K562 (cell line): ENCODE data around the gene TIAM1. TPM values are rescaled to one million over a fixed set of nuclear protein-coding genes. Genes with fewer than 3 reads are reported as not detected.

Experiments
- ATAC-seq: fragments of 200-7000 bp; cut with Tn5 transposase; 3 replicates; pipeline ENCODE4 v1.9.1; 2020; ENCODE audit warnings: moderate library complexity
- BruUV-seq: library from RNA; stranded (reverse); fragments of 400-500 nt; replicated peaks from 2 replicates; lab custom pipeline; 2021; lab: Mats Ljungman, UMichigan
- CTCF ChIA-PET: fragments of 300-600 bp; formaldehyde crosslinking; extraction: SDS; loops from one replicate; lab custom pipeline; 2021; ENCODE audit warnings: low intra/inter-chr PET ratio; lab: Yijun Ruan, JAX
- POLR2A ChIA-PET: fragments of 300-600, 350-650 bp; sonication (Branson Sonifier 250); formaldehyde crosslinking; extraction: SDS; loops from one replicate; lab custom pipeline; 2021; ENCODE audit warnings: antibody characterized with exemption, inconsistent platforms; lab: Yijun Ruan, JAX
- DNase-seq, 4 experiments: peaks; one replicate each; pipeline versions ENCODE4 v3.0.0 to v3.0.0-alpha.2; 2011 to 2018; ENCODE audit warnings: low spot score in 3 of 4, mixed read lengths in 3 of 4; ENCODE audit errors: extremely low read depth in 1 of 4
- FAIRE-seq: peaks from 2 replicates; lab custom pipeline; 2011; peaks lifted over from hg19 to GRCh38; lab: Jason Lieb, UNC
- H2AFZ ChIP-seq: 2 replicates; pipeline ENCODE4 v1.6.0; 2011; ENCODE audit warnings: low read depth, low read length, control low read depth, inconsistent platforms
- H3K27ac ChIP-seq: fragments of 200-600 bp; 3 replicates; pipeline ENCODE4 v1.8.0; 2011; ENCODE audit warnings: low read depth, mild to moderate bottlenecking, control low read depth, inconsistent platforms, low read length, moderate library complexity, mixed read lengths; ENCODE audit errors: extremely low read depth
- H3K27me3 ChIP-seq, 2 experiments: fragments of 300-600 bp in 1 of 2; 2 replicates in 1 of 2; 3 replicates in 1 of 2; pipeline versions ENCODE4 v1.6.0 to v1.8.0; 2011; ENCODE audit warnings: inconsistent platforms in 2 of 2, low read length in 2 of 2, mild to moderate bottlenecking in 1 of 2, mixed read lengths in 1 of 2, moderate library complexity in 1 of 2; ENCODE audit not compliant: control insufficient read depth in 2 of 2, insufficient read depth in 2 of 2
- H3K36me3 ChIP-seq: fragments of 300-600 bp; 3 replicates; pipeline ENCODE4 v1.8.0; 2011; ENCODE audit warnings: mild to moderate bottlenecking, low read length, inconsistent platforms; ENCODE audit not compliant: control insufficient read depth, insufficient read depth
- H3K4me1 ChIP-seq, 2 experiments: fragments of 200-600 bp in 1 of 2; replicated peaks in 1 of 2; 2 replicates in 1 of 2; 3 replicates in 1 of 2; pipeline versions ENCODE4 v1.5.1 to v1.8.0; 2011; ENCODE audit warnings: inconsistent platforms in 2 of 2, low read length in 2 of 2, mild to moderate bottlenecking in 1 of 2, mixed read lengths in 1 of 2, moderate library complexity in 1 of 2; ENCODE audit not compliant: control insufficient read depth in 2 of 2, insufficient read depth in 2 of 2
- H3K4me2 ChIP-seq: 2 replicates; pipeline ENCODE4 v1.6.1; 2011; ENCODE audit warnings: low read length, control low read depth, inconsistent platforms, mixed read lengths; ENCODE audit not compliant: insufficient read depth
- H3K4me3 ChIP-seq: fragments of 200-600 bp; sonication (generic), shearing (Covaris generic); 2 replicates; pipeline ENCODE4 v1.5.1; 2016; ENCODE audit warnings: control low read depth, inconsistent platforms
- H3K79me2 ChIP-seq: fragments of 200-600 bp; 3 replicates; pipeline ENCODE4 v1.8.0; 2011; ENCODE audit warnings: low read length, inconsistent platforms; ENCODE audit not compliant: control insufficient read depth, insufficient read depth
- H3K9ac ChIP-seq, 2 experiments: 2 replicates each; pipeline versions ENCODE4 v1.6.0 to v1.6.1; 2011; ENCODE audit warnings: low read depth in 2 of 2, low read length in 2 of 2, control low read depth in 1 of 2, inconsistent platforms in 1 of 2, mild to moderate bottlenecking in 1 of 2, mixed read lengths in 1 of 2; ENCODE audit not compliant: insufficient read depth in 1 of 2
- H3K9me1 ChIP-seq: one replicate; pipeline ENCODE4 v1.6.0; 2011; ENCODE audit warnings: inconsistent platforms, mild to moderate bottlenecking, low read length, moderate library complexity; ENCODE audit not compliant: control insufficient read depth, insufficient read depth
- H3K9me3 ChIP-seq: replicated peaks from 2 replicates; pipeline ENCODE4 v1.5.1; 2011; ENCODE audit warnings: low read depth, low read length, inconsistent platforms; ENCODE audit not compliant: control insufficient read depth, insufficient read depth
- H4K20me1 ChIP-seq: replicated peaks from 2 replicates; pipeline ENCODE4 v1.6.1; 2011; ENCODE audit warnings: low read length, inconsistent platforms, mixed read lengths; ENCODE audit not compliant: control insufficient read depth, insufficient read depth
- E2F1 ChIP-seq: sonication (generic); formaldehyde crosslinking; IDR thresholded peaks from 2 replicates; pipeline ENCODE4 v1.8.1; 2023; ENCODE audit warnings: mild to moderate bottlenecking, missing genetic modification reagents, moderate library complexity
- E4F1 ChIP-seq: fragments of 250-450 bp; sonication (Bioruptor Pico); IDR thresholded peaks from 2 replicates; pipeline ENCODE4 v1.5.0; 2021; ENCODE audit warnings: mild to moderate bottlenecking, borderline replicate concordance
- RBM17 ChIP-seq: fragments of 200-400 bp; formaldehyde crosslinking; IDR thresholded peaks from 2 replicates; pipeline ENCODE4 v1.6.1; 2017; ENCODE audit warnings: low read depth, mild to moderate bottlenecking, low read length, borderline replicate concordance
- RHOXF2B ChIP-seq: fragments of 250-450 bp; sonication (Bioruptor Pico); conservative IDR thresholded peaks from 2 replicates; pipeline ENCODE4 v1.5.1; 2021
- WGBS: fragments of 100-300 bp; shearing (Covaris generic); methylation state at CpG from one replicate; pipeline ENCODE4 v1.1.6; 2016; ENCODE audit warnings: low coverage, mixed read lengths; ENCODE audit not compliant: insufficient coverage; ENCODE audit errors: missing lambda C conversion rate; 5-methylcytosine and 5-hydroxymethylcytosine counted together
- in situ Hi-C: fragments of 300-500 bp; cut with MboI; formaldehyde crosslinking; loops from 4 replicates; pipeline ENCODE4 v1.15.0; 2018; ENCODE audit warnings: inconsistent platforms, mixed read lengths
- intact Hi-C: fragments of 100-400 bp; cut with micrococcal nuclease; formaldehyde crosslinking; loops from 2 replicates; pipeline ENCODE4 v1.14.2; 2022
- polyA plus RNA-seq, 8 experiments: library from polyadenylated mRNA; depleted of rRNA in 4 of 8; stranded (reverse) in 5 of 8; unstranded in 3 of 8; fragments of >200 nt; fragmentation: Nextera tagmentation in 2 of 8; fragmentation: Illumina TruSeq in 1 of 8; extraction: Ambion mirVana in 2 of 8; extraction: Trizol in 1 of 8; gene quantifications; 2 replicates each; pipeline versions ENCODE4 v1.2.1 to v1.2.3, GENCODE V29; 2011 to 2014; ENCODE audit warnings: inconsistent platforms in 1 of 8, missing spikeins in 1 of 8
- total RNA-seq, 7 experiments: library from RNA; depleted of rRNA in 6 of 7; stranded (reverse); fragments of >200 nt in 6 of 7; fragmentation: Illumina TruSeq in 2 of 7; extraction: Trizol in 2 of 7; gene quantifications; 2 replicates each; pipeline versions ENCODE4 v1.2.1 to v1.2.3, GENCODE V29; 2011 to 2021; ENCODE audit warnings: low replicate concordance in 1 of 7

Gene TIAM1
- total and polyA plus RNA-seq, 9 of the 15 experiments (the other 6 are each of a cell fraction or from before 2014, with no cell fraction given), result 0.11 TPM; not detected in 8

DNA sequence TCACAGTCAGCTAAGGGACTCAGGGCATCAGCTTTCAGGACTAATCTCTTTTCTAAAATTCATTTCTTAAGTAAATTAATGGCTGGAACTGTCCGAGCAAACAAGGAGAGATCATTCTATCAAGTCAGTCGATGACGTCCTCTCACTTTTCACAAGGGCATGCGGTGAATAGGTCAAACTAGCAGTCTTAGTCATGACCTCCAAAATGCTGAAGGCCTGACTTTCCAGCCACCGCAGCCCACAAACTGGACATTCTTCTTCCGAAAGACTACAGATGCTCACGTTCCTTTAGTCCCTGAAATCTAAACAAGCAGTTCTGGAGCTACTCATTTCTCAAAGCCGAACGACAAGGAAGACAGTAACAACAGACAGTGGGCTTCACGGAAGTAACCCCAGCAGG, 127.9 kb downstream of the TIAM1 start:
- POLR2A ChIA-PET, result no interaction called here
- Histone ChIP-seq H3K4me1 (no peaks in the 10 kb centered on the region), H3K27me3 (no peaks in the 10 kb centered on the region; a peak in 1 of 5 replicates), H3K36me3 (no peaks in the 10 kb centered on the region), H2AFZ (no peak overlapping the region), H3K79me2 (no peaks in the 10 kb centered on the region), H3K27ac (no peak overlapping the region), H3K9me3 (no peaks in the 10 kb centered on the region), H3K4me2 (no peak overlapping the region), H3K4me3 (no peak overlapping the region), H3K9ac (no peak overlapping the region), H4K20me1 (no peaks in the 10 kb centered on the region), H3K9me1 (no peaks in the 10 kb centered on the region)
- no peak for TF ChIP-seq E2F1 (CRISPR knock-in tag)
- no peak for TF ChIP-seq RHOXF2B (CRISPR knock-in tag)
- no peak for TF ChIP-seq E4F1
- no peak for TF ChIP-seq RBM17
- CTCF ChIA-PET, result no interaction called here
- no peak for FAIRE-seq
- DNase-seq, result no peak
- WGBS, result 0% methylated on average over 10 of the region's 10 CpGs
- intact Hi-C loops (no loop called here), in situ Hi-C loops (no loop called here)
- no TSS peak for BruUV-seq
- no peak for ATAC-seq
